ENCODE measurements around the gene ITGA7.

- TF ChIP-seq CTCF (conservative IDR thresholded peaks at IDR 0.05; ENCODE audit: low read length) (no peak), EZH2phosphoT487 (IDR thresholded peaks at IDR 0.05; ENCODE audit: borderline replicate concordance) (no peak)
Observed at GRCh38 chr12:55673638-55674037, 34.1 kb downstream of the ITGA7 start.
